Activated naive CD4-positive, alpha-beta T cell (primary cell): ENCODE measurements around the gene THSD4.

Experiments
- DNase-seq, 4 experiments: peaks; one replicate each; lab custom pipeline; 2025; lab: John Stamatoyannopoulos, UW

The THSD4 gene

GRCh38 chr15:71225851-71226250, 110.6 kb downstream of the THSD4 start:
- no peak for DNase-seq

GRCh38 chr15:71226536-71227455, 111.5 kb downstream of the THSD4 start:
- DNase-seq, result no peak

- DNase-seq, result no peak
Measured at GRCh38 chr15:71228403-71228802, 113.1 kb downstream of the THSD4 start.

- DNase-seq, result no peak
Measured at GRCh38 chr15:71230303-71230702, 115.0 kb downstream of the THSD4 start.

- no peak for DNase-seq
Measured at GRCh38 chr15:71231758-71232157, 116.5 kb downstream of the THSD4 start.

- DNase-seq, result no peak
Measured at GRCh38 chr15:71232411-71232810, 117.1 kb downstream of the THSD4 start.

GRCh38 chr15:71237456-71238188, 122.4 kb downstream of the THSD4 start:
- DNase-seq, result no peak

- DNase-seq, result no peak
Measured at GRCh38 chr15:71238926-71239325, 123.7 kb downstream of the THSD4 start.

- no peak for DNase-seq
Measured at GRCh38 chr15:71239592-71240364, 124.5 kb downstream of the THSD4 start.

GRCh38 chr15:71242292-71242691, 127.0 kb downstream of the THSD4 start:
- DNase-seq, result no peak

- DNase-seq, result no peak
Measured at GRCh38 chr15:71244250-71244649, 129.0 kb downstream of the THSD4 start.

- DNase-seq, result no peak
Measured at GRCh38 chr15:71245588-71245987, 130.3 kb downstream of the THSD4 start.

- DNase-seq, result no peak
Measured at GRCh38 chr15:71248386-71248785, 133.1 kb downstream of the THSD4 start.

- DNase-seq, result no peak
Measured at GRCh38 chr15:71249986-71250385, 134.7 kb downstream of the THSD4 start.

- DNase-seq, result no peak
Measured at GRCh38 chr15:71250936-71251583, 135.8 kb downstream of the THSD4 start.

- no peak for DNase-seq
Measured at GRCh38 chr15:71251584-71252043, 136.3 kb downstream of the THSD4 start.

GRCh38 chr15:71252044-71252739, 136.9 kb downstream of the THSD4 start:
- DNase-seq, result no peak

GRCh38 chr15:71252740-71253047, 137.4 kb downstream of the THSD4 start:
- DNase-seq, result no peak

- DNase-seq, result no peak
Measured at GRCh38 chr15:71254491-71254890, 139.2 kb downstream of the THSD4 start.

- DNase-seq, result no peak
Measured at GRCh38 chr15:71256934-71257664, 141.8 kb downstream of the THSD4 start.

- no peak for DNase-seq
Measured at GRCh38 chr15:71259866-71260265, 144.6 kb downstream of the THSD4 start.
